Thoracic aorta (tissue), 2 donors: ENCODE results near the gene SMIM12. TPM values are rescaled to one million over a fixed set of nuclear protein-coding genes. Genes with fewer than 3 reads are reported as not detected.

Source experiments
- ATAC-seq: fragments of 150-250 bp; one replicate; pipeline ENCODE4 v1.8.0; 2017; ENCODE audit warnings: low read depth; ENCODE audit not compliant: insufficient number of reproducible peaks, low FRiP score
- DNase-seq: peaks from one replicate; pipeline ENCODE4 v3.0.0-alpha.2; 2020; ENCODE audit warnings: low spot score
- H3K27ac ChIP-seq, 2 donors: fragments of 200-600 bp; sonication (generic); 1 replicate in 1 of 2; 2 replicates in 1 of 2; pipeline ENCODE4 v1.5.1; 2016; ENCODE audit warnings: mild to moderate bottlenecking in 2 of 2, moderate library complexity in 2 of 2
- H3K27me3 ChIP-seq: fragments of 200-600 bp; sonication (generic); replicated peaks from 2 replicates; pipeline ENCODE4 v1.6.0; 2016; ENCODE audit warnings: mild to moderate bottlenecking; ENCODE audit not compliant: insufficient read depth
- H3K36me3 ChIP-seq: fragments of 200-600 bp; sonication (generic); one replicate; pipeline ENCODE4 v1.5.1; 2016
- H3K4me1 ChIP-seq, 2 donors: fragments of 200-600 bp; sonication (generic); 1 replicate in 1 of 2; 2 replicates in 1 of 2; pipeline versions ENCODE4 v1.5.1 to v1.6.0; 2016; ENCODE audit warnings: low read depth in 2 of 2, mild to moderate bottlenecking in 1 of 2; ENCODE audit not compliant: control insufficient read depth in 1 of 2
- H3K4me3 ChIP-seq: fragments of 200-600 bp; sonication (generic); 2 replicates; pipeline ENCODE4 v1.5.1; 2016; ENCODE audit warnings: mild to moderate bottlenecking
- H3K9me3 ChIP-seq: fragments of 200-600 bp; sonication (generic); 2 replicates; pipeline ENCODE4 v1.5.1; 2016
- CTCF ChIP-seq: fragments of 200-600 bp; sonication (generic); IDR thresholded peaks from one replicate; pipeline ENCODE4 v1.5.1; 2019; ENCODE audit warnings: antibody characterized with exemption
- total RNA-seq, 2 donors: library from RNA; depleted of rRNA; stranded (reverse); fragments of >200 nt; gene quantifications; one replicate each; pipeline versions ENCODE4 v1.1.0 to v1.2.3, GENCODE V29; 2016

Gene SMIM12
- total RNA-seq, 2 donors from 2014 or later: 30.1 to 33.5 TPM

- no peaks in the 10 kb centered on the region for H3K9me3 ChIP-seq
- H3K4me1 ChIP-seq: peaks cover 0 to 10% of the 10 kb centered on the region in 2 donors
- DNase-seq (no peak), ATAC-seq (no peak)
- H3K36me3 ChIP-seq: no peaks in the 10 kb centered on the region
- H3K27me3 ChIP-seq: no peaks in the 10 kb centered on the region
- no peak for TF ChIP-seq CTCF
- no peak overlapping the region for H3K27ac ChIP-seq
- no peak overlapping the region for H3K4me3 ChIP-seq
These were observed 55.8 kb downstream of the SMIM12 start for GRCh38 chr1:34803770-34804169.

Other genes starting within 250 kb of the SMIM12 start
- gene GJB5, start 104.7 kb downstream of the SMIM12 start, total RNA-seq: not detected
- gene GJB4, start 100.0 kb downstream of the SMIM12 start, total RNA-seq: not detected
- under 1 TPM; 0.28 to 0.54 TPM for gene GJB3, start 78.5 kb downstream of the SMIM12 start, total RNA-seq
- 10 to 100 TPM; 41.3 to 64.2 TPM for gene GJA4, start 66.8 kb downstream of the SMIM12 start, total RNA-seq
- under 1 TPM; 0.14 to 0.21 TPM for gene DLGAP3, start 69.9 kb upstream of the SMIM12 start, total RNA-seq
- gene TMEM35B, start 125.6 kb upstream of the SMIM12 start, total RNA-seq: 10 to 100 TPM; 44.5 to 47.3 TPM
- 10 to 100 TPM in 1 of 2 donors, 1 to 10 TPM in 1; 8.3 to 31.7 TPM for gene ZMYM6, start 172.2 kb upstream of the SMIM12 start, total RNA-seq
- 10 to 100 TPM; 11.2 to 12.8 TPM for gene ZMYM1, start 219.6 kb upstream of the SMIM12 start, total RNA-seq